ENCODE results near the gene CCNY. TPM values are rescaled to one million over a fixed set of nuclear protein-coding genes. Genes with fewer than 3 reads are reported as not detected.

The CCNY gene
- total RNA-seq, 1 experiment from 2014 or later, result 122 TPM

- Mint-ChIP-seq H3K36me3 (ENCODE audit: insufficient read depth, unreplicated experiment) (peaks cover 7% of the 10 kb centered on the region), H3K4me3 (ENCODE audit: unreplicated experiment) (no peak overlapping the region), H3K27me3 (ENCODE audit: insufficient read depth, unreplicated experiment) (no peaks in the 10 kb centered on the region), H3K4me1 (ENCODE audit: low read depth, unreplicated experiment) (peaks cover 14% of the 10 kb centered on the region), H3K9me3 (ENCODE audit: unreplicated experiment) (no peaks in the 10 kb centered on the region), H3K27ac (ENCODE audit: unreplicated experiment) (no peak overlapping the region)
- intact Hi-C loops (cut with micrococcal nuclease; ENCODE audit: unreplicated experiment), result loop anchor here (2.0 kb wide), 1 partner anchor 28 kb away; no protein-coding TSS in a partner anchor
- peaks cover 30% of the 10 kb centered on the region for H3K4me1 ChIP-seq
- TF ChIP-seq CTCF (IDR thresholded peaks at IDR 0.05; ENCODE audit: insufficient read depth in 1 of 2, low read depth in 1 of 2, low read length in 1 of 2, severe bottlenecking in 1 of 2, unreplicated experiment in 1 of 2), result no peak
- BruUV-seq (replicated peaks), result no TSS peak
- H3K27me3 ChIP-seq (replicated peaks; ENCODE audit: control insufficient read depth, insufficient read depth, low read length), result no peaks in the 10 kb centered on the region
- H3K4me3 ChIP-seq (ENCODE audit: low read depth, low read length), result no peak overlapping the region
- no peaks in the 10 kb centered on the region for H3K9me3 ChIP-seq
- no peaks in the 10 kb centered on the region for H3K36me3 ChIP-seq (ENCODE audit: control insufficient read depth, insufficient read depth, low read length)
- DNase-seq, result no peak
- ChIA-PET CTCF (interaction anchor here (0.7 kb wide), 1 partner anchor 150 kb away, joined by 4 read pairs; no protein-coding TSS in a partner anchor), POLR2A (no interaction called here)
These were observed 76.7 kb downstream of the CCNY start for GRCh38 chr10:35412900-35413491.

- Histone ChIP-seq H3K9me3 (no peaks in the 10 kb centered on the region), H3K27me3 (replicated peaks; ENCODE audit: control insufficient read depth, insufficient read depth, low read length) (no peaks in the 10 kb centered on the region), H3K4me1 (peaks cover 30% of the 10 kb centered on the region), H3K4me3 (ENCODE audit: low read depth, low read length) (no peak overlapping the region), H3K36me3 (ENCODE audit: control insufficient read depth, insufficient read depth, low read length) (no peaks in the 10 kb centered on the region)
- no TSS peak for BruUV-seq (replicated peaks)
- DNase-seq, result peak; percentile 43 to 65
- no peaks in the 10 kb centered on the region for H3K27me3 Mint-ChIP-seq (ENCODE audit: insufficient read depth, unreplicated experiment)
- no peaks in the 10 kb centered on the region for H3K9me3 Mint-ChIP-seq (ENCODE audit: unreplicated experiment)
- peaks cover 3% of the 10 kb centered on the region for H3K36me3 Mint-ChIP-seq (ENCODE audit: insufficient read depth, unreplicated experiment)
- ChIA-PET POLR2A (no interaction called here), CTCF (no interaction called here)
- no peak for TF ChIP-seq CTCF (IDR thresholded peaks at IDR 0.05; ENCODE audit: insufficient read depth in 1 of 2, low read depth in 1 of 2, low read length in 1 of 2, severe bottlenecking in 1 of 2, unreplicated experiment in 1 of 2)
- peaks cover 12% of the 10 kb centered on the region for H3K4me1 Mint-ChIP-seq (ENCODE audit: low read depth, unreplicated experiment)
- H3K27ac Mint-ChIP-seq (ENCODE audit: unreplicated experiment), result no peak overlapping the region
- intact Hi-C loops (cut with micrococcal nuclease; ENCODE audit: unreplicated experiment), result loop anchor here (2.0 kb wide), 1 partner anchor 29 kb away; no protein-coding TSS in a partner anchor
- H3K4me3 Mint-ChIP-seq (ENCODE audit: unreplicated experiment), result no peak overlapping the region
These were observed 77.9 kb downstream of the CCNY start for GRCh38 chr10:35413985-35414861.

- H3K9me3 ChIP-seq, result no peaks in the 10 kb centered on the region
- H3K36me3 ChIP-seq (ENCODE audit: control insufficient read depth, insufficient read depth, low read length), result no peaks in the 10 kb centered on the region
- POLR2A ChIA-PET, result no interaction called here
- H3K4me1 ChIP-seq, result peaks cover 30% of the 10 kb centered on the region
- CTCF ChIA-PET, result no interaction called here
- no peak overlapping the region for H3K4me3 ChIP-seq (ENCODE audit: low read depth, low read length)
- BruUV-seq (replicated peaks), result no TSS peak
- H3K27me3 ChIP-seq (replicated peaks; ENCODE audit: control insufficient read depth, insufficient read depth, low read length), result no peaks in the 10 kb centered on the region
- intact Hi-C loops (cut with micrococcal nuclease; ENCODE audit: unreplicated experiment), result no loop called here
- TF ChIP-seq CTCF (IDR thresholded peaks at IDR 0.05; ENCODE audit: insufficient read depth in 1 of 2, low read depth in 1 of 2, low read length in 1 of 2, severe bottlenecking in 1 of 2, unreplicated experiment in 1 of 2), result no peak
- Mint-ChIP-seq H3K27me3 (ENCODE audit: insufficient read depth, unreplicated experiment) (no peaks in the 10 kb centered on the region), H3K4me1 (ENCODE audit: low read depth, unreplicated experiment) (peaks cover 5% of the 10 kb centered on the region), H3K9me3 (ENCODE audit: unreplicated experiment) (no peaks in the 10 kb centered on the region), H3K27ac (ENCODE audit: unreplicated experiment) (no peak overlapping the region), H3K4me3 (ENCODE audit: unreplicated experiment) (no peak overlapping the region), H3K36me3 (ENCODE audit: insufficient read depth, unreplicated experiment) (no peaks in the 10 kb centered on the region)
- no peak for DNase-seq
These were observed 79.2 kb downstream of the CCNY start for GRCh38 chr10:35415505-35415904.

All from Caco-2 (cell line).